B cell (primary cell): ENCODE data around the gene ESPN.

ENCODE experiments used
- EZH2 ChIP-seq: IDR thresholded peaks from 2 replicates; pipeline ENCODE4 v1.6.1; 2012; ENCODE audit warnings: borderline replicate concordance, low read depth, mild to moderate bottlenecking, moderate library complexity, low read length; ENCODE audit not compliant: insufficient read depth, poor library complexity, severe bottlenecking
- TF ChIP-seq, protein P1 (sequence below): fragments of 200-600 bp; IDR thresholded peaks from one replicate; pipeline ENCODE4 v1.8.0; 2022; ENCODE audit warnings: antibody characterized with exemption, mild to moderate bottlenecking

DNA sequence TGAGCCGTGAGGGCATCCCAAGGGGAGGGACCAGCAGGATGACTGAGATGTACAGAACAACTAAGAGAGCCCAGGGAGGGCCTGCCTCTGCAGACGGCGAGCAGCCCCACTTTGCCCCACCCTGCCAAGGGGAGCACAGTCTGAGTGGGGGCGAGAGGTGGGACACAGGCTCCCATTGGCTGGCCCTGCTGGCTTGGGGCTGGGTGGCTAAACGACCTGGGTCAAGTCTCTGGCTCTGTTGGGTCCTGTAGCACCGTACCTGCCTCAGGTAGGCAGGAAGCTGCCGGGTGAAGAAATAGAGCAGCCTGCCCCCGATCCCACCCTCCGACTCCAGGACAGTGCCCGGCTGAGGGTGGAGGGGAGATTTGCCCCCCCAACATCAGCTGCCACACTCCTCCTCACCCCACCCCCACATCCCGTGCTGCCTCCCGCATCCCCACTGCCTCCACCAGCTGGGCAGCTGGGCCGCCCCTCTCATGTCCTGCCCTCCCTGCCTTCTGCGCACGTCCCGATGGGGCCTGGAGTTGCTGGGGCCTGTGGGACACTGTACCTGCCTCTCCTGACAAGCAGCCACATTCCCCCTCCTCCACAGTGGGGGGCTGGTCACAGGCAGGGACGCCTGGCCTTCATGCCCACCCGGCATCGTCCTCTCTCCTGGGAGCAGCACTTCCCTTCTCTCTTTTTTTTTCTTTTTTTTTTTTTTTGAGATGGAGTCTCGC, 79.5 kb downstream of the ESPN start:
- TF ChIP-seq, protein P1, sequence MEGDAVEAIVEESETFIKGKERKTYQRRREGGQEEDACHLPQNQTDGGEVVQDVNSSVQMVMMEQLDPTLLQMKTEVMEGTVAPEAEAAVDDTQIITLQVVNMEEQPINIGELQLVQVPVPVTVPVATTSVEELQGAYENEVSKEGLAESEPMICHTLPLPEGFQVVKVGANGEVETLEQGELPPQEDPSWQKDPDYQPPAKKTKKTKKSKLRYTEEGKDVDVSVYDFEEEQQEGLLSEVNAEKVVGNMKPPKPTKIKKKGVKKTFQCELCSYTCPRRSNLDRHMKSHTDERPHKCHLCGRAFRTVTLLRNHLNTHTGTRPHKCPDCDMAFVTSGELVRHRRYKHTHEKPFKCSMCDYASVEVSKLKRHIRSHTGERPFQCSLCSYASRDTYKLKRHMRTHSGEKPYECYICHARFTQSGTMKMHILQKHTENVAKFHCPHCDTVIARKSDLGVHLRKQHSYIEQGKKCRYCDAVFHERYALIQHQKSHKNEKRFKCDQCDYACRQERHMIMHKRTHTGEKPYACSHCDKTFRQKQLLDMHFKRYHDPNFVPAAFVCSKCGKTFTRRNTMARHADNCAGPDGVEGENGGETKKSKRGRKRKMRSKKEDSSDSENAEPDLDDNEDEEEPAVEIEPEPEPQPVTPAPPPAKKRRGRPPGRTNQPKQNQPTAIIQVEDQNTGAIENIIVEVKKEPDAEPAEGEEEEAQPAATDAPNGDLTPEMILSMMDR: no peak
- TF ChIP-seq EZH2: no peak
